ENCODE measurements around the gene APOL6.

The APOL6 gene

GRCh38 chr22:35648066-35649025 is at the start of gene APOL6:
TSS of gene APOL6 (plus strand) at chr22:35648446. CDS start at chr22:35656426, 7,980 bp downstream.
- peak; percentile 66 for DNase-seq (ENCODE audit: low spot score)

- DNase-seq (ENCODE audit: low spot score) = no peak
These were observed 48.9 kb upstream of the APOL6 start for GRCh38 chr22:35599364-35599763.

- no peak for DNase-seq (ENCODE audit: low spot score)
These were observed 47.8 kb upstream of the APOL6 start for GRCh38 chr22:35600476-35600875.

DNA sequence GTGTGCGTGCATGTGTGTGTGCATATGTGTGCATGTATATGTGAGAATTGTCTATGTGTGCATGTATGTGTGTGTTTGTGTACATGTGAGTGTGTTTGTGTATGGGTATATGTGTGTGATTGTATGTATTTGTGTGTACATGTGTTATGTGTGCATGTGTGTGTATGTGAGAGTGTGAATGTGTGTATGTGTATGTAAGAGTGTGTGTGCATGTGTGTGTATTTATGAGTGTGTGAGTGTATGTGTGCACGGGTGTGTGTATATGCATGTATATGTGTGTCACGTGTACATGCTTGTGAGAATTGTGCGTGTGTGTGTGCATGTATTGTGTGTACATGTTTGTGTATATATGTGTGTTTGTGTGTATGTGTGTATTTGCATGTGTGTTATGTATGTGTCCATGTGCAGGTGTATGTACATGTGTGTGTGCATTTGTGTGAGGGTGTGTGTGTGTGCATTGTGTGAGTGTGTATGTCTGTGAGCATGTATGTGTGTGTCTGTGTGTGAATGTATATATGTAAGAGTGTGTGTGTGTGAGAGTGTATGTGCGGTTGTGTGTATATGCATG is 47.1 kb upstream of the APOL6 start:
- DNase-seq (ENCODE audit: low spot score) = no peak

DNA sequence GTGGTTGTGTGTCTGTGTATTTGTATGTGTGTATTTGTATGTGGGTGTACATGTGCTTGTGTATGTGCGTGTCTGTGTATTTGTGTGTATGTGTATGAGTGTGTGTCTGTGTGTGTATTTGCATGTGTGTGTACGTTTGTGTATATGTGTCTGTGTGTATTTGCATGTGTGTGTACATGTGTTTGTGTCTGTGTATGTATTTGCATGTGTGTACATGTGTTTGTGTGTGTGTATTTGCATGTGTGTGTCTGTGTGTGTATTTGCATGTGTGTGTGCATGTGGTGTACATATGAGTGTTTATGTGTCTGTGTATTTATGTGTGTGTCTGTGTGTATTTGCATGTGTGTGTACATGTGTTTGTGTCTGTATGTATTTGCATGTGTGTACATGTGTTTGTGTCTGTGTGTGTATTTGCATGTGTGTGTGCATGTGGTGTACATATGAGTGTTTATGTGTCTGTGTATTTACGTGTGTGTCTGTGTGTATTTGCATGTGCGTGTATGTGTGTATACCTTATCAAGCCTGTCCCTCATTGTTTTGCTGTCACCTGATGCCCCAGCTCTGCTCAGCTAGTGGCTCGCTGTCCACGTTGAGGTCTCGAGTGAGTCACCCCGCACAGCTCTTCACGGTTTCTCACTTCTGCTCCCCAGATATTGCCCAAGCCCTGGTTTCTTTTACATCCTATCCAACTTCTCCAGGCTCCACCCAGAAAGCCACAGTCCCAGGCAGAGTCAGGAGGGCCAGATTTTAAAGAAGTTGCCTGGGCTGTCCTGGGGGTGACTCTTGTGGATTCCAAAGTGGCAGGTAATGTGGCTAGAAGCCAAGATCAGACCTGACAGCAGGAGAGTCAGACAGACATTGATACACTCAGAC is 46.3 kb upstream of the APOL6 start:
- peak; percentile 88 for DNase-seq (ENCODE audit: low spot score)

DNA sequence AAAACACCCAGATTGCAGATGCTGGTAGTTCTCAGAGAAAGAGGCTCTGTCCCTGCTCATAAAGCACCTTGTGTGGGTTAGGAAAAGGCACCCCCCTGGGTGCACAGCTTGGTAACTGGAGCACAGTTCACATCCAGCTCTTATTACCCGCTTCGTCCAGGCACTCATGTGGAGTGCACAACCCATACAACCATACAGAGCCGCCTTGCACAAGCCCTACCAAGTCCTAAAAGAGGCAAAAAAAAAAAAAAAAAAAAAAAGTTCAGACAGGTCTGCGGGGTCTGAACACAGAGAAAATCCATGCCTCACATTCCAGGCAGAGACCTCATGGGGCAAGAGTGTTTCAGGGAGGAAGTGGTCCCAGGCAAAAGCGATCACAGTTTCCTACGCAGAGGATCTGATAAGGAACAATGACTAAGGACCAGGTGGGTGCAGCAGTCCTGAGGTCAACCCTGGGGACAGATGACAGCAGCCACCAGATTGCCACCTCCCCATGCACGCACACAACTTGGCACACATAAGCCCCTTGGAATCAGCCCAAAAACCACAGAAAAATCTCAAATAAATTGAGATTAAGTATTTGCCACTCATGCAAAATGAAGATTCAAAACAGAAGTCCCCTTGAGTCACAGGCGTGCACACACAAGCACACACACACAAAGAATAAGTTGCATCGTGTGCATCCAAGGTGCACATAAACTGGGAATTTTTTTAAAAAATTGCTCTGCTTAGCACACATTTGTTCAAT is 43.5 kb upstream of the APOL6 start:
- DNase-seq (ENCODE audit: low spot score) = no peak

DNA sequence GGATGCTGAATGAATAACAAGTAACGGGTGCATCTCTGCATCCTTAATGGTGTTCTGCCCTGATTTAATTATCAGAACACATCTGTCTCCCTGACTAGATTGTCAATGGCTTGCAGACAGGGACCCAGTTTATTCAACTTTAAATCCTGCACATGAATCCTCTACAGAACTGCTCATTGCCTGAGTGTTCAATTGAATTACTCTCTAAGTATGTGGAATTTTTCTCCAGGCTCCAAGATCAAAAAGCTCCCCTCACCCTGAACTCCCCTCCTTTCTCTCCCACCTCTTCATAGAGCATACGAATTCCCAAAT is 42.9 kb upstream of the APOL6 start:
- DNase-seq (ENCODE audit: low spot score) = no peak

DNA sequence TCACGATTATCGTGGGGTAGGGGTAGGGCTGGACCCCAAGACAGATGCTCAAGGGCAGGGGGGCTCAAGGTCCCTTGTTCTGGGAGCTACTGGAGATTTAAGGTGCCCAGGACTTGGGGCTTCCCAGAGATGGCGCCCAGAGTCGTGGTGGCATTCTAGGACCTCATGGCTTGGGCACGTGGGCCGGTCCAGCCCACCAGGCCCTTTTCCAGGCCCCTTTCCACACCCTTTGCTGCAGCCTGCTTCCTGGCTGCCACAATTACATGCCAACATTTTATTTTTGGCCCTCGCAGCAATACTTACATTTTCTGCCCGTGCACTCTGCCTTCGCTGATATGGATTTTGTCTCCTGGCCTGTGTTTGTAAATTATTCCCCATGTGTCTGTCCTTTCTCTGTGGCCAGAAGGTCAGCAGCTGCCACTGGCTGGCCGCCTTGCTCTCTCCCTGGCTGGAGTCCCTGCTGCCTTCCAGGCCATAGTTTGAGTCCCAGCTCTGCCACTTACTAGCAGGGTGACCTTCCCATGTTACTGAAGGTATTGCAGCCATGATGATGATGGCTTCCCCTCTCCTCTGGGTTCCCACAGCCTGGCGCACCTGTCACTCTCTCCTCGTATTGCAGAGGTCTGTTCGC is 42.3 kb upstream of the APOL6 start:
- DNase-seq (ENCODE audit: low spot score) = no peak

DNA sequence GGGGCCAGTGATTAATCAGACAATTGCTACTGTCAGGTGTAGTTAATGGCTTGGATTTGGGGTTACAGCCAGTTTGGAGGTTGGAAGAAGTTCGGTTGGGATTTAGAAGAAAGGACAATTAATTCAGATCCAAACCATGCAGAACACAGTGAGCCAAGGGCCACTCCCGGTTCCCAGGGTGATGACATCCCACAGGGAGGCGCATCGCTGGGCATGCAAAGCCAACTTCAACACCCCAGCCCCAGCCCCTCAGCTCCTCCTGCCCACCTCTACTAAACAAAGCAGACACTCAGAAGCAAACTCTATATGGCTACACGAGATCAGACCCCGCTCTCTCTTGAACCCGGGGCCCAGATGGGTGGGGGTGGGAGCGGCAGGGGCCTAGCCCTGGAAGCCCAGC is 41.3 kb upstream of the APOL6 start:
- no peak for DNase-seq (ENCODE audit: low spot score)

DNA sequence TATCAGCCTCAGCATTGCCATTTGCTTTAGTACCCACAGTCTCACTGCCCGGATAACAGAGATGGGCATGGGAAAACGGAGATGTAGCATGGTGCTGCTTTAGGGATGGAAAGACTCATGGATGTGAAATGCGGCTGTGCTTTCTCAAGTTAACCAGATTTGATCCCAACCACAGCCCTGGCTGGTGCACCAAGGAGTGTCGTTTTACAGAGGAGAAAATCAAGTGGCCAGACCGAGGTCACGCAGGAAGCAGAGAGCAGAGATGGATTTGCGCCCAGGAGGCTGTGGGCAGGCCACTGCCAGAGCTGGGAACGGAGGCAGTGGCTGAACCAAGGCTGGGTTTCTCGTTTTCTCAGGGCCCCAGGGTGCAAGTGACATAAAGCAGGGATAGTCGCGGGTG is 40.2 kb upstream of the APOL6 start:
- DNase-seq (ENCODE audit: low spot score) = no peak

DNA sequence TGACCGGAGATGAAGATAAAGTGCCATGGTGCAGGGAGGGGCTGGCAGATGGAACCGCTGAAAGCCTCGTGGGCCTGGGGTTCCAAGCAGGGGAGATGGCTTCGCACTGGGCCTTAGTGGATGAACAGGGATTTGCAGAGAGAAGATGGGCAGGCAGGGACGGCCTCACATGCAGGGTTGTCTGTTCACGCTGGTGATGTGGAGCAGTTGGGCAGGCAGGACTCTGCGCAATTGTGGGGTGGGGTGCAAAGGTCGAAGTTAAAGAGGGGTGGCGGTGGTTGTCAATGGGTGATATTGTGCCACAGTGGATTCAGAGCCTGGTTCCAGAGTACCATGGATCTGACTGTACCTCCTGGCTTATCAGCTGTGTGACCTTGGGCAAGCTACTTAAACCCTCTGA is 39.0 kb upstream of the APOL6 start:
- DNase-seq (ENCODE audit: low spot score) = no peak

- no peak for DNase-seq (ENCODE audit: low spot score)
These were observed 38.5 kb upstream of the APOL6 start for GRCh38 chr22:35609761-35610160.

DNA sequence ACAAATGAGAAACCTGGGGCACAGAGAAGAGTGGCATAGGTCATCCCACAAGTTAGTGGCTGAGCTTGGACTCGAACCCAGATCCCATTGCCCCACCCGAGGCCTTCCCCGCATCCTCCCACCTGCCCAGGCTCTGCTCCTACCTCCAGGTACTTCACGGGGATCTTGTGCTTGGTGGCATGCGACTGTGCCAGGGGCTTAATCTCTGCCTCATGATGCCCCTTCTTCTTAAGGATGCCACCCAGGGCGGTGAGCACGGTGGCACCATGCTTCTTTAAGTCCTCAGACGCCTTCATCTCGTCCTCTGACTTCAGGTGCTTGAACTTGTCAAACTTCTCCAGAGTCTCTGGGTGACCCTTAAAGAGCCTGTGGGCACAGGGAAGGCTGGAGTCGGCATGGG is 37.5 kb upstream of the APOL6 start:
- no peak for DNase-seq (ENCODE audit: low spot score)

DNA sequence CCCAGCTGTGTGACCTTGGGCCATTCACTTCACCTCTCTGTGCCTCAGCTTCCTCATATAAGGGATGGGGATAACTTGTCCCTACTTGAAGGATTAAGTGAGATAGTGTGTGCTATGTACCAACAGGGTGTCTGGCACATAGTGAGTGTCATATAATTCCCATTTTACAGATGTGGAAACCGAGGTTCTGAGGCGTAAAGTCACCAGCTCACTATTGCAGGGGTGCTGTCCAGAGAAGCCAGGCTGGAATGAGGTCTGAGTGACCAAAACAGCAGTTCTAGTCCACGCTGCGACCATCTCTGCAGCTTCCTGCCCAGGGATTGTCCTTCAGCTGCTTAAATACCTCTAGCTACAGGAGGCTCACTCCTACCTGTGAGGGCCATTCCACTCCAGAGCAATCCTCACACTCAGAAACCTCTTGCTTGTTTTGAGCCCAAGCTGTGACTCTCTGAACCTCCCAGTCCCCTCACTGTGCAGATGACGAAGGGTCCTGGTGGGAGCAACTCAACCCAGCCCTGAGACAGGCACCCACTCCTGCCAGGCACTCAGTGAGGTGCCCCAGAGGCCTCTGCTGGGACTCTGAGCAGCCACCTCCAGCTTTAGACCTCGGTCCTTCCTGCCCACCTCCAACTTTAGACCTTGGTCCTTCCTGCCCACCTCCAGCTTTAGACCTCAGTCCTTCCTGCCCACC is 36.9 kb upstream of the APOL6 start:
- no peak for DNase-seq (ENCODE audit: low spot score)

- no peak for DNase-seq (ENCODE audit: low spot score)
These were observed 36.2 kb upstream of the APOL6 start for GRCh38 chr22:35611891-35612576.

- DNase-seq (ENCODE audit: low spot score) = no peak
These were observed 35.3 kb upstream of the APOL6 start for GRCh38 chr22:35612903-35613302.

DNA sequence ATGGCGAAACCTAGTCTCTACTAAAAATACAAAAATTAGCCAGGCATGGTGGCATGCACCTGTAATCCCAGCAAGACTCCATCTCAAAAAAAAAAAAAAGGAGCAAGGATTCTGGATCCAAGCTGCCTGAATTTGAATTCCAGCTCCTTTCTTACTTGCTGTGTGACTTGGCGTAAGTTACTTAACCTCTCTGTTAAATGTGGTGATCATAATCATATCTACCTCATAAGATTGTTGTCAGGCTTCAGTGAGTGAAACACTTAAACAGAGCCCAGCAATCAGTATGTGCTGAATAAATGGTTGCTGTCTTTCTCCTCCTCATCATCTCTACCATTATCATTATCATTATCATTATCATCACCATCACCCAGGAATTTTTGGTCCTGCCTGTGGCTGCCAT is 33.8 kb upstream of the APOL6 start:
- DNase-seq (ENCODE audit: low spot score) = no peak

DNA sequence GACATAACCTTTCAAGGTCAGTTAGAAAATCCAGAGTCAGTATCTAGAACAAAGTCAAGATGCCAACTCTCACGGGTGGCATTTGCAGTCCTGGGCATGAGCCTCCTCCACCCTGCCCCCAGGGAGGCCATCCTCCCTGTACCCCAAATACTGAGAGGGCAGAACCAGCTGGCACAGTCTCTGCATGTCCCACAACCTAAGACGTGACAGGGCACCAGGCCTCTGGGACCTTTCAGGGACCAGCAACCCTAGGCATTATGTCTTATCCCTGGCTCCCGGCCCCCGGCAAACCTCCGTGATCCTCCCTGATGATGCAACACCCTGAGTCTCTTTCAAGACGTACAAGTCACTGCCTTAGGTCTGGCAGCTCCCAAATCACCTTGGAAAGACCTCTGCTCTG is 33.1 kb upstream of the APOL6 start:
- DNase-seq (ENCODE audit: low spot score) = no peak

GRCh38 chr22:35616043-35616442 is 32.2 kb upstream of the APOL6 start:
- no peak for DNase-seq (ENCODE audit: low spot score)

DNA sequence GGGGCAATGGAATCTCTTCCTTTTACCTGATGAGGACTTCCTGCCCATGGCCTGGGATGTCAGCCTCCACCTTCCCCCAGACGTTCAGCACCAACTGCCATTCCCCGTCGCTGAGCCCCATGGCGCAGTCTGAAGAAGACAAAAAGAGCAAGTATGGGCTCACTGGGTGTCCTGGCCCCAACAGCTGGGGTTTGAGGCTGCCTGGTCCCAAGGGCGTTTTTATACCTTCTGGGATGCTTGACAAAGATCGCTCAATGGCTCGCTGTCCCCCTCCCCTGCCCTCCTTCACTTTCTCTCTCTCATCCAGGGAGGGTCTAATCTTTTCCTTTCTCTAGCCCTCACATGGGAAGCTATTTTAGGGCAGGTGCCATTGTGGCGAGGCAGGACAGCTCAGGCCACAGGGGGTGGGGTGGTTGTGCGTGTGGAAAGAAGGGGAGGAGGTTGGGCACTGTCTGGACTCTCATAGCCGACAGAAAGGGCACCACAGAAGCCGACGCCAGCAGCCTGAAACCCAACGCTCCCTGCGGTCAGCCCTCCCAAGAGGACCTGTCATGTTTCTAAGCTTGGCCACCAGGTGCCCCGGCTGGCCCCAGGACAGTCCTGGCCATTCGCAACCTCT is 31.0 kb upstream of the APOL6 start, which contains the start of gene MB:
MB (minus strand) TSS at position 193 of the 619 bp plus-strand sequence; CDS start at position 121, 72 bp downstream.
- no peak for DNase-seq (ENCODE audit: low spot score)
